GM18508 (cell line): ENCODE measurements around the gene PARD6G.

Source experiments
- ATAC-seq: cut with Tn5 transposase; IDR thresholded peaks from one replicate; pipeline ENCODE4 v1.9.1; 2021; ENCODE audit warnings: moderate number of reproducible peaks; ENCODE audit not compliant: insufficient read depth, unreplicated experiment

Gene PARD6G

DNA sequence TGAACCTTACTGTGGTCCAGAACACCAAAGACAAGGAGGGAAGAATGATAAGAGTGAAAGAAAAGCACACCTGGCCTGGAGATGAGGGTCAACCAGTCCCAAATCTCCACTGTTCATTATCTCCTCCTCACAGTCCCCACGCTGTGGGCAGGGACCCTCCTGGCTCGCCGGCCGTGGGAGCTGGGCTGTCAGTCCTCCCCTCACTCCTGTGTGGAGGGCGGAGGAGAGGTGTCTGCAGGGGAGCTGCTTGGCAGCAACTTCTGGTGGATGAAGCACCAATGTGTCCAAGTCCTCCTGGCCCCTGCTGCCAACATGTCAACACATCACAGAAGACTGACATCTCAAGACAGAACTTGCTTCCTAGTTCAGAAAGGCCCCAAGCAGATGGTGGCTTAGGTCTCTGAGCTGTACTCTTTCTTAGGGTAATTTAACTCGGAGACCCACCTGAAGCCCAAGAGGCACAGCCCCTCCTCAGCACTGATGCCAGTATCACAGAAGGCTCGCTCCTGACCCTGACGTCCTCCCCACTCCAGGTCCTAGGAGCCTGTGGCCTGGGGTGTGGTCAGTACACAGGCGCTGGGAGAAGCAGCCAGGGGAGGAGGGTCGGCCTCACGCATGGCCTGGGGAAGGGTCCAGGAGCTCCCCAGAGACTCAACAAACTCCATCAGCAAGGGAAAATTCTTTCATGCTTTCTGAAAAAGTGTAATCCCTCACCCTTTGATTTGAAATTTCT, 54.5 kb downstream of the PARD6G start:
- ATAC-seq: no peak

DNA sequence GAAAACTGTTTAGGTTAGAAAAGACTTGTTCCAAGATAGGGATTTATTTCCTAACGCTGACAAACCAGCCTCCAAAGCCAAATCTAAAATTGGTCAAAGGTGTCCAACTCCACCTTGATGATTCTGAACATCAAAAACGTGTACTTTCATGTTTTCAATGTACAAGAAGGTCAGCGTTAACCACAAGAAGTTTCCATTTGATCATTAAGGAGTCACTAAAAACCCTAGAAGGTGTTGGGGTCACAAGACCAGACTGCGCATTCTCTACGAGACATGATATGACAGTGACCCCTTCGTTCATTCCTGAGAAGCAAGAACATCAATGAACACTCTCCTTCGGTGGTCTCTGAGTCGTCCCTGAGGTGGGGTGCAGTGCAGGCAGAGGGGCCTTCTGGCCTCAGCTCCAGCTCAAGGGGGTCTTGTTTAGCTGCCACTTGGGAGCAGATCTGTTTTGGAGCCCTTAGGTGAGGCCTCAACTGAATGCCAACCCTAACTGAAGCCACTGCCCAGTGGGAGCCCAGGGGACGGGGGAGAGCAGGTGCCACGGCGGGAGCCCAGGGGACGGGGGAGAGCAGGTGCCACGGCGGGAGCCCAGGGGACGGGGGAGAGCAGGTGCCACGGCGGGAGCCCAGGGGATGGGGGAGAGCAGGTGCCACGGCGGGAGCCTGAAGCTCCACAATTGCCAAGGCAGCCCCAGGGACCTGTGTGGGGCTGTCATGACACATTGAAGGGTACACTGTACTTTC, 55.2 kb downstream of the PARD6G start:
- no peak for ATAC-seq

DNA sequence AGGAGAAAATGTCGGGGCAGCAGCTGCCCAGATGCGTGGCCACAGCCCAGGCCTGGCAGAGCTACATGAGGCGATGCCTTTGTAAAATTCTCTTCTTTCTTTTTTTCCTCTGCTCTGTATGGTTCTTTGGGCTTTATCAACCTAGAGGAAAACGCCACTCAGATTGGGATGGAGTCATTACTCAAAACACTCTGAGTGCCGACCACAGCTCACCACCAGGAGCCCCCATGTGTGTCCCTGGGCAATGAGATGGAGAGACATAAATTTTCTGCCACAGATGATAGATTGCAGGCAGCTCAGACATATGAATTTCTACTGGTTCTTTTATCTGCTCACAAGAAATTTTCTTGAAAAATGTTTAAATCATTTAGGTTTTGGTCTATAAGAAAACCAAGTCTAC, 56.0 kb downstream of the PARD6G start:
- no peak for ATAC-seq

DNA sequence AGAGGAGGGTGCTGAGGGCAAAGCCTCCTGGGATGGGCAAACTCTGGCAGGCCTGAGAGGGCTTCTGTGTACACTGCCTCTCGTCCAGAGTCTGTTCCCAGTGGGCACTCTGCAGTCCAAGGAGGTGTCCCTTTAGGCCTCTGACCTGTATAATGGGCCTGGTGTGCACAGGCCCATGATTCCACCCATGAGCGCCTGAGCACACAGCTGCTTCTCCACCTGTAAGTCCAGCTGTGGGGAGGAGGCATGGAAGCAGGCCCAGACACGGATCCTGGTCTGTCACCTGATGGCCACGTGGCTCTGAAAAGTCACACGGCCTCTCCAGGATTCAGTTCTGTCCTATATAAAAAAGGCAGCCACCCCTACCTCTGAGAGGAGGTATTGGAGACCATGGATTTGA, 57.0 kb downstream of the PARD6G start:
- no peak for ATAC-seq

DNA sequence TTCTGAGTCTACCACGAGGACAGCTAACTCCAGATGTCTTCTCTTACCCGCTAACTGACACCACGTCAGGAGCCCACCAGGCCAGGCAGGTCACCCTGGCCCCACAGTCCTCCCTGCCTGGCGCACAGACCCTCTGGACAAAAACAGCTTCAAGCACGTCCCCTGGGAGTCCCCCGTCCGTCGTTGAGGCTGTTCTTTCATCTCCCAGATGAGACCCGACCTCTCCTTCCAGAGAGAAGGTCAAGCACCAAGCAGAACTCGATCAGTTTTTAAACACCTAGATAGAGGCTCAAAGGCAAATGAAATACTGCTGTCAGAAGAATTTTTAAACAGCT, 57.8 kb downstream of the PARD6G start:
- no peak for ATAC-seq

DNA sequence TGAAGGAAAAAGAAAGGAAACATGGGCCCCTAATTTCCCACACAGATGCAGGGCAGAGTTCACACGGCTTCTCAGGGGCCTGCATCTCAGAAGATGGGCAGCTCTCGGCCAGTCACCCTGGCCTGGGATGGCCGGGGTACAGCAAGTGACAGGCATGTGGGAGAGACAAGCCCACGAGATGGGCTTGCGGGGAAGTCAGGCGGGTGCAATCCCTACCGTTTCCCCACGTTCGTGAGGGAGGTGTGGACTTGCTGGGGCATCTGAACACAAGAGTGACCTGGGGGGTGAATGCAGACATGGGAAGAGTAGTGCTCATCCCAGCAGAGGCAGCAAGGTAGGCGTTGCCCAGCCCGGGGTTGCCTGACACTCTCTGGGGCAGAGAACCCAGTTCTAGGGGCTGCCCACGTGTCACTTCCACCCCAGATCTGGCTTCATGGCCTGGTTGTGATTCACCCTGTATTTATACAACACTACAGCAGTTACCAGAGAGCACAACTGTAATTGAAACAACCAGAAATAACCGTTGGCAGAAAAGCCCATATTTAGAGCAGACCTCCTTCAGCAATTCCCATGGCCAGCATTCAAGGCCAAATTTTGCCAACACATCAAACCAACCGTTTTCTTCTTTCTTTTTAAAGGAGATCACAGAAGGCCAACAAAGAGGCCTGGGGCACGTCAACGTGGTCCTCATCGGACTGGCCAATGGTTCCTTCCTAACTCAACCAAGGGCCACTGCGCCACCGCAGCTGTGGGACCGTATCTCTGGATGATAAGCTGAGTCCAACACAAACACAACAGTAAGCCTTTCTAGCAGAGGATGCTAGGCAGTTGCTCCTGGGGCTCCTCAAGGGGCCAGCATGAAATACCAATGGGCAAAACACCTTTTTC, 58.4 kb downstream of the PARD6G start:
- ATAC-seq: no peak

DNA sequence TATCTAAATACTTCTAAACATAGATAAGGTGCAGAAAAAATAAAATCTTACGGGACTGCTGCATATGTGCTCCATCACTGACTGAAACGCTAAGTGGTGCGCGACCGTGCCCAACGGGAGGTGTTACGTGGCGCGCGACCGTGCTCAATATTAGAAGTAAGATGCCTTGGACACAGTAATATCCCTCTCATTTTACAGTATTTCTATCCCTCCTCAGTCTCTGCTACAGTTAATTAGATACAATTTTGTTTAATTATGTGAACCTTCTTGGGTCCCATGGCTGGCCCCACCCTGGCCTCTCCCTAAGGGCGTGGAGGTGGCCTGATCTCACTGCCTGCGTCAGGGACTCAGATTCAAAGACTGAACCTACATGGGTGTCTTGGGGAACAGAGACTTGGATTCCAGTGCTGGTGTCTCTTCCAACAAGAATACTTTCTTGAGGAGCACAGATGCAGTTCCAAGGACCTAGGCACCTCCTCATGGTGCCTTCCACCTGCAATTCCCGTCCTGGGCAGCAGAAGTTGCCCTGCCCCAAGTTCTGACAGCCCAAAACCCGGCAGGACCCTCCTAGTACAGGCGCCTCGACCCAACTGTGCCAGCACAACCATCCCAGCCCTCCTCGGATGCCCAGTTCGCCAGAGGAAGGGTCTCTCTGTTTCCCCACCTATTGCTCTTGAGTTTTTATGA, 59.2 kb downstream of the PARD6G start:
- ATAC-seq: no peak

DNA sequence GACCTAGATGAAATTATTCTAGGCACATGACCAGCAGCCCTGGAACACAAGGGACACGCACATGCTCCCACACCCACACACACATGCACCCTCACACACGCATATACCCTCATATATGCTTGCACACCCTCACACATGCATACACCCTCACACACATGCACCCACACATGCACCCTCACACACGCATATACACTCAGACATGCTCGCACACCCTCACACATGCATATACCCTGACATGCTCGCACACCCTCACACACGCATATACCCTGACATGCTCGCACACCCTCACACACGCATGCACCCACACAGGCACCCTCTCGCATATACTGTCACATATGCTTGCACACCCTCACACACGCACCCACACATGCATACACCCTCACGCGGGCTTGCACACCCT, 61.8 kb downstream of the PARD6G start:
- ATAC-seq: no peak

DNA sequence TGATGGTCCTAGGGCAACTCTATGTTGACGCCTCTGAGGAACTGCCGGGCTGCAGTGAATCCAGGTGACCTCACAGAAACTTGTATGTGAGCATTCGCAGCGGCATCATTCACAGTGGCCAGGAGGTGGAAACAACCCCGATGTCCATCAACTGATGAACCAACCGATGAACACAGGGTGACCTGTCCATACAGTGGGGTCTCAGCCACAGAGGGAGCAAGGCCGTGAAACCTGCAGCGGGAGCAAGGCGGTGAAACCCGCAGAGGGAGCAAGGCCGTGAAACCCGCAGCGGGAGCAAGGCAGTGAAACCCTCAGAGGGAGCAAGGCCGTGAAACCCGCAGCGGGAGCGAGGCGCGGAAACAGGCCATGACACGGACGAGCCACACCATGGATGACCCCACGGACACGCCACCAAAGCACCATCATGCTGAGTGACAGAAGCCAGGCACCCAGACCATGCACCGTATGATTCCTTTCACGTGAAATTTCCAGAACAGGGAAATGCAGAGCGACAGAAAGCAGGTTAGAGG, 63.0 kb downstream of the PARD6G start:
- ATAC-seq: no peak

DNA sequence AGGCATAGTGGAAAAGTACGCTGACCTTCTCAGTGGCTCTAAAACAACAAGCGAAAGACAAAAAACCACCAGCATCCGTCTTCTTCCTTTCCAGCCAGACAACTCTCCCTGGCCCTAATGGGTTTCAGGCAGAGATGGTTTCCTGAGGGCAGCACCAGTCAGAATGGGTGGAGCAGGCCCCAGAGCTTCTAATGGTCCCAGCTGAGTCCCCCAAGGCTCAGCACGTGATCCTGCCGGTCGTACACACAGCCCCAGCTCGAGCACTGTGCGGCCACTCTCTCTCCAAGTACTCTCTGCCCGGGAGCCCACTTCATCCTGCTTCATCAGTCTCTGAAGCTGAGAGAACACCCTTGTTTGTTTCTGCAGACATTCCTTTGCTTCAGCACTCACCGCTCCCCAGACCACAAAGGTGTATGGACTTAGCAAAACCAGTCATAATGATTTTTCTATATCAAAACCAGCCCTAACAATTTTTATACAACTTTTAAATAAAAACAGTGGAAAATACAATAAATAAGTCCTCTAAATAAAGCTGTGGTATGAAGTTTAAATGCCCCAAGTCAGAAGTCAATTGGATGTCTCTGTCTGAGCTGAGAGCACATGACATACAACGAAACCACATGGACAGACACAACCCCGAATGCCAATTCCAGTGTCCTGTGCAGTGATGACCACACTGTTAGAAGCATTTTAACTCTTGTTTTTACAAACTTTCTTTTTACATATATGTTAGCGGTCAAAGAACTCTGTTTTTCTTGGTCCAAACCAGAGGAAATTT, 63.9 kb downstream of the PARD6G start:
- ATAC-seq: no peak

DNA sequence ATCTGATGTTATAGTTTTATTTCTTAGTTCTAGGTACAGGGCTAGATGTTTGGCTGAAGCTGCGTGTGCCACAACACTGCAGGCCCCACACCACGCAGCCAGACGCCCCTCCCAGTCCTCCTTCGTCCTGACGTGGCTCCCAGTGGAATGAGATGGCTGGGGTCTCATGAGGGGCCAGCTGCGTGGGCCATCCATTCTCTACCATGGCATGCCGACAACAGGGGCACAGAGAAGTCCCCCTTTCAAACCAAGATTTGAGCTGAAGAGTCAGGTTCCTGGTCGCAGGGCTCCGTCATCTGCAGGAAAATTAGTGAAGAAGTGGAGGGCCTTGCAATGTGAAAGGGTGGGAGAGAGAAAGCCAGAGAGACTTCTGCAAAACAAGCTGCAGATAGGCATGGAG, 64.5 kb downstream of the PARD6G start:
- ATAC-seq: no peak

DNA sequence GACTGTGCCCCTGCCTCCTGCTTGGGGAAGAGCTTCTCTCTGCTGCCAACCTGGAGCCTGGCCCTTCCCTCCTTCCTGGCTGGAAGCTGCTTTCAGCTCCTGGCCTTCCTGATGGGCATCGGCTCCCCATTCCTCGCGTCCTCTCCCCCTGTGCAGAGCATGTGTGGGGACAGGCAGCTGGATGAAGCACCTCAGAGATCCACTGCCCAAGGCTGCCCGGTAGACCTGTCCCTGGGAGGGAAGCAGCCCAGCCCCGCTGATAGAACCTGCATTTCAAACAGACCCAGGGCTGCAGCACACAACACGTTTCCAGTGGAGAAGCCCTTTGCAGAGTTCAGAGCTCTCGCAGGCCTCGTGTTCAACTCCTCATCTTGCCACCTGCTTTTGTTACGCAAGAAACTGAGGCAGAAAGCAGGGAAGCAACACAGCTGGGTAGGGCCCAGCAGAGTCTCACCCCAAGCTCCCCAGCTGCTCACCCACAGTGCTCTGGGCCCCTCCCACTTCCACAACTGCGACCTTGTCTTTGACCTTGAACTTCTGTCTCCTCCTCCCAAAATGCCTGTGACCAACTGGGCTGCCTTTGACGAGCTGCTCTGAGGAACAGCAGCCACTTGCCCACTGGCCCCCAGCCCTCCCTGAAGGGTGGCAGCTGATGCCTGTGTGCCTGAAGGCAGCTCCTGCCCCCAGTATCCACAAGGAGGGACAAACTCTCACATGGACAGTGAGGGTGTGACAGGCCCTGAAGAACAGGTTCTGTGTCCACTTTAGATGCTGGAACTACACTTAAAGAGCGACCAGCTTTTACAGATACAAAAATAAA, 65.5 kb downstream of the PARD6G start:
- no peak for ATAC-seq

DNA sequence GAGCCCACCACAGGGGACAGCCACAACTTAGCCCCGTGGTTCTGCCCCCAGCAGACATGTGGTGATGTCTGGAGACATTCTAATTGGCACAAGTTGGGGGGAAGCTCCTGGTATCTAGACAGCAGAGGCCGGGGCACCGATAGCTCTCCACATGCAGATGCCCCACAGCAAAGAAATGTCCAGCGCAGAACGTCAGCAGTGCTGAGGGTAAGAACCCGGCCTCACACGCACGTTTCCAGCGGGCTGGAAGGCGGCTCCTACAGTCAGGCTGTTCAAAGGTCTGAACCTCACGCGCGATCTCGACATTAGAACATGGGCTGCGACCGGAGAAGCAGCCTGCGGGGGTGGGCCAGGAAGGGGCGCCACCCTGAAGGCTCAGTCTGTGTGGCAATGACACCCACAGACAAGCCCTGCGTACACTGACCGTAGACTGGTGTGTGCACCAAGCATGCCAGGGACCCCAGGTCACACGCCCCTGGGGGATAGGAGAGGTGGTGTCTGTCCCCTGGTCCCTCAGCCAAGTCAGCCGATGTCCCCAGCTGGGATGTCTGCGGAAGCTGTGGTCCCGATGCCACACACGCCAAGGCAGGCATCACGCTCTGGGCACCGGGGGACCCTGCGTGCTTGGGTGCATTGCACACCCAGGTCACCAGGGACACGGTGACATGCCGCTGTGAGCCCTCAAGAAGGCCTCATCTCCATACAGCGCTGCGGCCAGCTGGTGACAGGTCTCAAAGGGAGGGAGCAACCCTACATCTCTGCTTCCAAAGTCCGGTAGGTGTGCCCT, 66.3 kb downstream of the PARD6G start:
- ATAC-seq: no peak

DNA sequence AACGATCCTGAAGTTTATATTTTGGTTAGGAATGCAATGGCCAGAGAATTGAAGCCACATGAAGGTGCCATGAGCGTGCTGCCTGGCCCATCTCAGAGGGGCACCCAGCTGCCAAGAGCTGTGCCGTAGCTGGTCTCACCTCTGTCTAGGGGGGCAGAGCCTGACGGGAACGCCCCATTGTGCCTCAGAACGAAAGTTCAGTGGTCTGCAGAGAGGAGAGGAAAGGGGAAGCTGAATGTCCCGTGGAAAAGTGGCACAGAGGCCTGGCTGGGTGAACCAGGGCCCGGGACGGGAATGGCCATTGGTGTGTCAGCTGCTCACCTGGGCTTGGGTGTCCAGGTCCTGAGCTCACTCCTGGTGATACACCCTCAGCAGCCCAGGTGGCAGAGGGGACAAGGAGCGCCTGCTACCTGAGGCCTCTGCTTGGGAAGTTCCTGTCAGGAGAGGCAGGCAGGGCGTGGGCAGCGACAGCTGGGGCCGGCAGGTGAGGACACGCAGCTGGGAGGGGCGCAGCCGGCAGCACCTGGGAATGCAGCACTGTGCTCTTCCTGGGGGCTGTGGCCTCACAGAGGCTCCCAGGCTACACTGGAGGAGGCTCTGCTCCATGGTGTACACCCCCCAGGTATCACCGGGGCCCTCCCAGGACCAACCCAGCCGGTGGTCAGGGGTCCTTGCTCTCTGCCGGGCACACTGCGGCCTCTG, 67.3 kb downstream of the PARD6G start:
- peak; percentile 52 for ATAC-seq

DNA sequence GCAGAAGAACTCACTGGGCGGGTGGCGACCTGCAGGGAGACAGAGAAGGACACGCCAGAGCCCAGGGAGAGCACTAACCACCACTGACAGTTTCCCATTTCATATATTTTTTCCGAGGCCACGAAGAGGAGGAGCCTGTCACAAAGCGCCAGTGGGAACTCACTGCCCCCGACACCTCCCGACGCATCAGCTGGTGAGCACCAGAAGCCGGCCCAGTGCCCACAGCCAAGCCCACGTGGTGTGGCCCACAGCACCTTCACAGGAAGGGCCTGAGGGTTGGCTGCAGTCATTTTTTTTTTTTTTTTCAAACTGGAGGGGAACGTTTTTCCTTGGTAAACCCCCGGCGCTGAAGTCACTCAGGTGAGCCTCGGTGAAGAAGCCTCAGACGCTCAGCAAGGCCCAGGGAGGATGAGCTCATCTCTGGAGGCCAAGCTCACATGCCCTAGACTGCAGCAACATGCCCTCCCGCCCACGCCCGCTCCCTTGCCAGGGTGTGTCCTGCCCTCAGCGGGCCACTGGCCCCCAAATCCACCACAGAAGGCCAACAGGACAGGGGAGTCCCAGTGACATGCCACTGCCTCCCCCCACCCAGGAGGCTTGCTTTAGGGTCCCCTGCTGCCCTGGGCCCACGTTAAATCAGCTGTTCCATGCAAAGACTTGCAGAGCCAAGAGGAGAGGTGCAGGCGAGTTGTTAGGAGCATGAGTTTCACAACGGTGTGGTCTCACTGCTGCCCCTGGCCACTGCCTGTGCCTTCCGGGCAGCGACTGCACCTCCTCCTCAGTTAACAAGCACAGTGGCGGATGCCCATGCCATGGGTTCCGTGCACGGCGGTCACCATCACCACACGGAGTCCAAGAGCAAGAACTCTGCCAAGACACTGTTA, 68.1 kb downstream of the PARD6G start:
- no peak for ATAC-seq

DNA sequence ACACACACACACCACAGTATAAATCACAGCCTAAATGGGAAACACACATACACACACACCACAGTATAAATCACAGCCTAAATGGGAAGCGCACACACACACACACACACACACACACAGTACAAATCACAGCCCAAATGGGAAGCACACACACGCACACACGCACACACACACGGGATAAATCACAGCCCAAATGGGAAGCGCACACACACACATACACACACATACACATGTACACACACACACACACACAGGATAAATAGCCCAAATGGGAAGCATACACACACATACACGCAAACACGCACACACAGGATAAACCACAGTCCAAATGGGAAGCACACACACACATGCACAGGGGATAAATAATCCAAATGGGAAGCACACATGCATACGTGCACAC, 70.2 kb downstream of the PARD6G start:
- ATAC-seq: no peak
